ENCODE results near the gene DPP10. TPM values are rescaled to one million over a fixed set of nuclear protein-coding genes. Genes with fewer than 3 reads are reported as not detected.

Gene DPP10
- total RNA-seq, 1 donor from 2014 or later = 15.1 TPM

DNA sequence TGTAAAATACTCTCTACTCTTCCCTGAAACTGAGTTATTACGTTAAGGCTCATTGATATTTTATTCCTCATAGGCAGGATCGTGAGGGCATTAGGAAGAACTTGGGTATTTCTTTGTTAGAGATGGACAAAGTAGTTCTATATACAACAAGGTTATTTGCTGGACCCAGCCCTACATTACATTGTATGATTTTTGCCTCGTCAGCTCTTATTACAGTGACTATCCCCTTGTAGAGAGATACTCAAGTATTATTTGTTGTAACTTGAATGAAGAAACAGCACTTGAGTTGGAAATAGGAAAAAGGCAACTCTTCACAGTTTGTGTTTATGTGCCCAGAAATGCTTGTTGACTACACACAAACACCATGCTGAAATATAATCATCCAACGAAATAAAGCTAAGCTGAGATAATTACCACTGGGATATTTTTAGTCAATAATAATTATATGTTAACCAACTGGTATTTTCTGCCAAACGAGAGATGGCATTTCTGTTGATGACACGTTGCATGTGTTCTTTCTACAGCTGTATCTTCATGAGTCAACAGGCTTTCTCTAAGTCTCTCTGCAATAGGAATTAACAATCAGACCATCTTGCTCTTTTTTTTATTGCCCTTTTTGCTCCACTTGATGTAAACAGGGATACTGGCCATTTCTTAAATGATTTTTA lies 947.6 kb downstream of the DPP10 start:
- Mint-ChIP-seq H3K27ac (ENCODE audit: unreplicated experiment) (no peak overlapping the region), H3K4me3 (ENCODE audit: unreplicated experiment) (no peak overlapping the region), H3K9me3 (ENCODE audit: unreplicated experiment) (no peaks in the 10 kb centered on the region), H3K4me1 (ENCODE audit: low read depth, unreplicated experiment) (no peaks in the 10 kb centered on the region), H3K27me3 (ENCODE audit: unreplicated experiment) (no peaks in the 10 kb centered on the region), H3K36me3 (ENCODE audit: unreplicated experiment) (no peaks in the 10 kb centered on the region)
- no peak for DNase-seq
- TF ChIP-seq, protein P1, sequence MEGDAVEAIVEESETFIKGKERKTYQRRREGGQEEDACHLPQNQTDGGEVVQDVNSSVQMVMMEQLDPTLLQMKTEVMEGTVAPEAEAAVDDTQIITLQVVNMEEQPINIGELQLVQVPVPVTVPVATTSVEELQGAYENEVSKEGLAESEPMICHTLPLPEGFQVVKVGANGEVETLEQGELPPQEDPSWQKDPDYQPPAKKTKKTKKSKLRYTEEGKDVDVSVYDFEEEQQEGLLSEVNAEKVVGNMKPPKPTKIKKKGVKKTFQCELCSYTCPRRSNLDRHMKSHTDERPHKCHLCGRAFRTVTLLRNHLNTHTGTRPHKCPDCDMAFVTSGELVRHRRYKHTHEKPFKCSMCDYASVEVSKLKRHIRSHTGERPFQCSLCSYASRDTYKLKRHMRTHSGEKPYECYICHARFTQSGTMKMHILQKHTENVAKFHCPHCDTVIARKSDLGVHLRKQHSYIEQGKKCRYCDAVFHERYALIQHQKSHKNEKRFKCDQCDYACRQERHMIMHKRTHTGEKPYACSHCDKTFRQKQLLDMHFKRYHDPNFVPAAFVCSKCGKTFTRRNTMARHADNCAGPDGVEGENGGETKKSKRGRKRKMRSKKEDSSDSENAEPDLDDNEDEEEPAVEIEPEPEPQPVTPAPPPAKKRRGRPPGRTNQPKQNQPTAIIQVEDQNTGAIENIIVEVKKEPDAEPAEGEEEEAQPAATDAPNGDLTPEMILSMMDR (IDR thresholded peaks at IDR 0.05; ENCODE audit: partially characterized antibody, unreplicated experiment) = no peak

DNA sequence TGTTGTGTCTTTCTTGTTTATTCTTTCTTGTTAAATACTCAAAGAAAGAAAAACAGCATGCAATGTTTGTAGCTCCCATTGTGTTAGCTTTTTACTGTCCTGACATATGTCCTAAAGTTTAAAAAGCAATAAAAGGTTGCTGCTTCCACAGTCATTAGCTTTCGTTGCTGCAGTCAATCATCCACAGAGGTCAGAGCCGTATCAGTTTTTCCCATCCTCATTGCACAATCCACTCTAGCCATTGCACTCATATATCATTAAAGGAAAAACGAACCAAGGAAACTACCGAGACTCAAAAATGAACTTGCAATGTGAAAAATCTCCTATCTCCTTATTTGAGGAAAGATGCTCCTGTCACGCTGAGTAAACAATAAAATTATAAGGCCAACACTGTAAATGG lies 954.1 kb downstream of the DPP10 start:
- H3K4me1 Mint-ChIP-seq (ENCODE audit: low read depth, unreplicated experiment) = no peaks in the 10 kb centered on the region
- TF ChIP-seq, protein P1 (IDR thresholded peaks at IDR 0.05; ENCODE audit: partially characterized antibody, unreplicated experiment) = no peak
- no peak overlapping the region for H3K4me3 Mint-ChIP-seq (ENCODE audit: unreplicated experiment)
- no peaks in the 10 kb centered on the region for H3K36me3 Mint-ChIP-seq (ENCODE audit: unreplicated experiment)
- DNase-seq = no peak
- H3K27ac Mint-ChIP-seq (ENCODE audit: unreplicated experiment) = no peak overlapping the region
- no peaks in the 10 kb centered on the region for H3K9me3 Mint-ChIP-seq (ENCODE audit: unreplicated experiment)
- no peaks in the 10 kb centered on the region for H3K27me3 Mint-ChIP-seq (ENCODE audit: unreplicated experiment)

- no peak for DNase-seq
- H3K9me3 Mint-ChIP-seq (ENCODE audit: unreplicated experiment) = no peaks in the 10 kb centered on the region
- H3K4me1 Mint-ChIP-seq (ENCODE audit: low read depth, unreplicated experiment) = no peaks in the 10 kb centered on the region
- H3K36me3 Mint-ChIP-seq (ENCODE audit: unreplicated experiment) = no peaks in the 10 kb centered on the region
- H3K4me3 Mint-ChIP-seq (ENCODE audit: unreplicated experiment) = no peak overlapping the region
- H3K27ac Mint-ChIP-seq (ENCODE audit: unreplicated experiment) = no peak overlapping the region
- H3K27me3 Mint-ChIP-seq (ENCODE audit: unreplicated experiment) = no peaks in the 10 kb centered on the region
- TF ChIP-seq, protein P1 (IDR thresholded peaks at IDR 0.05; ENCODE audit: partially characterized antibody, unreplicated experiment) = no peak
Observed at GRCh38 chr2:115400940-115401339, 958.5 kb downstream of the DPP10 start.

DNA sequence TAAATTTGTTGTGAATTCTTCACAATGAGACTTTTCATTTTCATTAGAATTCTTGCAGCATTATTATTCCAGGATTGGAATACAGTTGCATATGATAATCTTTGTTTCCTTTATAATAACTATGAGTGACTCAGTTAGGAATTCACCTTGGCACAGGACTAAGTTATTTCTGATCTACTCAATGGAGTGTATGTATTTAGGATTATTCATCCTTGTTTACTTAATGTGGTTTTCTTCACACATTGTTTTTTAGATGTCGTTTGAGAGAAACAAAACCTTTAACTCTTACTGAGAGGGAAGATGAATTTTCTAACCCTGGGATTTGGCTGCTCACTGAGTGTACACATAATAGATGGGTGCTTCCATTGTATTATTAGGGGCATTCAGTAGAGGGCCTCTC lies 970.1 kb downstream of the DPP10 start:
- DNase-seq = no peak
- H3K9me3 Mint-ChIP-seq (ENCODE audit: unreplicated experiment) = no peaks in the 10 kb centered on the region
- TF ChIP-seq, protein P1 (IDR thresholded peaks at IDR 0.05; ENCODE audit: partially characterized antibody, unreplicated experiment) = no peak
- no peaks in the 10 kb centered on the region for H3K27me3 Mint-ChIP-seq (ENCODE audit: unreplicated experiment)
- no peak overlapping the region for H3K4me3 Mint-ChIP-seq (ENCODE audit: unreplicated experiment)
- no peaks in the 10 kb centered on the region for H3K36me3 Mint-ChIP-seq (ENCODE audit: unreplicated experiment)
- H3K27ac Mint-ChIP-seq (ENCODE audit: unreplicated experiment) = no peak overlapping the region
- H3K4me1 Mint-ChIP-seq (ENCODE audit: low read depth, unreplicated experiment) = peaks cover 4% of the 10 kb centered on the region

- no peaks in the 10 kb centered on the region for H3K36me3 Mint-ChIP-seq (ENCODE audit: unreplicated experiment)
Observed at GRCh38 chr2:115413791-115414190, 971.4 kb downstream of the DPP10 start.

More at GRCh38 chr2:115413791-115414190, 971.4 kb downstream of the DPP10 start:
- Mint-ChIP-seq H3K27ac (ENCODE audit: unreplicated experiment) (no peak overlapping the region), H3K27me3 (ENCODE audit: unreplicated experiment) (peaks cover 2% of the 10 kb centered on the region), H3K4me1 (ENCODE audit: low read depth, unreplicated experiment) (peaks cover 4% of the 10 kb centered on the region), H3K4me3 (ENCODE audit: unreplicated experiment) (no peak overlapping the region), H3K9me3 (ENCODE audit: unreplicated experiment) (no peaks in the 10 kb centered on the region)
- DNase-seq = no peak
- TF ChIP-seq, protein P1 (IDR thresholded peaks at IDR 0.05; ENCODE audit: partially characterized antibody, unreplicated experiment) = no peak
